ENCODE data around the gene EHMT2. TPM values are rescaled to one million over a fixed set of nuclear protein-coding genes. Genes with fewer than 3 reads are reported as not detected.

EHMT2 gene
- total RNA-seq, 1 experiment from 2014 or later: 68.3 TPM

GRCh38 chr6:31927242-31927862 is 29.9 kb upstream of the EHMT2 start, which contains the start of gene C2:
Gene C2, plus strand, starts transcription at chr6:31927717. Its CDS starts 36 bp downstream, at chr6:31927753.
- no peaks in the 10 kb centered on the region for H3K79me2 ChIP-seq (ENCODE audit: low read depth)
- no peak within 1 kb of the TSS for H2AFZ ChIP-seq
- H3K4me3 ChIP-seq: no peak within 1 kb of the TSS
- intact Hi-C loops (cut with micrococcal nuclease; ENCODE audit: unreplicated experiment): no loop called here
- H4K20me1 ChIP-seq (ENCODE audit: insufficient read depth): no peaks in the 10 kb centered on the region
- no peaks in the 10 kb centered on the region for H3K4me1 ChIP-seq (replicated peaks; ENCODE audit: insufficient read depth)
- no peaks in the 10 kb centered on the region for H3K36me3 ChIP-seq (ENCODE audit: low read depth)
- CTCF ChIA-PET: no interaction called here
- BruUV-seq (replicated peaks): no TSS peak
- H3K4me2 ChIP-seq: no peak within 1 kb of the TSS
- no peaks in the 10 kb centered on the region for H3K9me3 ChIP-seq (ENCODE audit: insufficient read depth, low read depth)
- no peaks in the 10 kb centered on the region for H3F3A ChIP-seq (ENCODE audit: insufficient read depth, low read depth)
- DNase-seq: no peak
- H3K9me2 ChIP-seq (ENCODE audit: insufficient read depth): no peaks in the 10 kb centered on the region
- H3K27me3 ChIP-seq (ENCODE audit: insufficient read depth, low read depth): no peaks in the 10 kb centered on the region
- TF ChIP-seq EZH2 (IDR thresholded peaks at IDR 0.05; ENCODE audit: low read depth) (no peak), CTCF (conservative IDR thresholded peaks at IDR 0.05) (no peak)
- H3K27ac ChIP-seq: no peak within 1 kb of the TSS
- POLR2A ChIA-PET (ENCODE audit: unreplicated experiment): no interaction called here

GRCh38 chr6:31922942-31923341 is 25.4 kb upstream of the EHMT2 start:
- BruUV-seq (replicated peaks): no TSS peak
- 0 out of 2 replicates have a peak, but pooled peaks cover 8% of the 10 kb centered on the region for H3F3A ChIP-seq (ENCODE audit: insufficient read depth, low read depth)
- no peaks in the 10 kb centered on the region for H3K27me3 ChIP-seq (ENCODE audit: insufficient read depth, low read depth)
- no peaks in the 10 kb centered on the region for H3K79me2 ChIP-seq (ENCODE audit: low read depth)
- ChIA-PET CTCF (no interaction called here), POLR2A (ENCODE audit: unreplicated experiment) (interaction anchor here (0.6 to 0.7 kb wide), 2 partner anchors 372 to 524 kb away, joined by 3 to 11 read pairs; no protein-coding TSS in a partner anchor)
- intact Hi-C loops (cut with micrococcal nuclease; ENCODE audit: unreplicated experiment): no loop called here
- no peak for TF ChIP-seq CTCF (conservative IDR thresholded peaks at IDR 0.05)
- TF ChIP-seq EZH2 (IDR thresholded peaks at IDR 0.05; ENCODE audit: low read depth): no peak
- H3K36me3 ChIP-seq (ENCODE audit: low read depth): no peaks in the 10 kb centered on the region
- no peak overlapping the region for H3K4me3 ChIP-seq
- H3K9me2 ChIP-seq (ENCODE audit: insufficient read depth): no peaks in the 10 kb centered on the region
- no peak for DNase-seq
- no peaks in the 10 kb centered on the region for H4K20me1 ChIP-seq (ENCODE audit: insufficient read depth)
- no peaks in the 10 kb centered on the region for H3K9me3 ChIP-seq (ENCODE audit: insufficient read depth, low read depth)
- H3K27ac ChIP-seq: no peak overlapping the region
- H3K4me2 ChIP-seq: no peak overlapping the region
- peaks cover 5% of the 10 kb centered on the region; the same call in 1 of the 2 replicates for H3K4me1 ChIP-seq (replicated peaks; ENCODE audit: insufficient read depth)
- H2AFZ ChIP-seq: no peak overlapping the region

GRCh38 chr6:31920811-31921210 is 23.3 kb upstream of the EHMT2 start:
- H3K36me3 ChIP-seq (ENCODE audit: low read depth): no peaks in the 10 kb centered on the region
- CTCF ChIA-PET: interaction anchor here (0.7 kb wide), 2 partner anchors 65 to 230 kb away, joined by 3 read pairs; no protein-coding TSS in a partner anchor

More at GRCh38 chr6:31920811-31921210, 23.3 kb upstream of the EHMT2 start:
- BruUV-seq (replicated peaks): no TSS peak
- intact Hi-C loops (cut with micrococcal nuclease; ENCODE audit: unreplicated experiment): no loop called here
- H3K4me3 ChIP-seq: no peak overlapping the region
- no peak for DNase-seq
- H4K20me1 ChIP-seq (ENCODE audit: insufficient read depth): no peaks in the 10 kb centered on the region
- no peaks in the 10 kb centered on the region for H3K27me3 ChIP-seq (ENCODE audit: insufficient read depth, low read depth)
- no peak overlapping the region for H3K4me2 ChIP-seq
- H3K79me2 ChIP-seq (ENCODE audit: low read depth): no peaks in the 10 kb centered on the region
- no peaks in the 10 kb centered on the region for H3K9me2 ChIP-seq (ENCODE audit: insufficient read depth)
- H3K27ac ChIP-seq: no peak overlapping the region
- no peaks in the 10 kb centered on the region for H3K9me3 ChIP-seq (ENCODE audit: insufficient read depth, low read depth)
- POLR2A ChIA-PET (ENCODE audit: unreplicated experiment): interaction anchor here (0.7 kb wide), 1 partner anchor 154 kb away, joined by 7 read pairs; no protein-coding TSS in a partner anchor
- H3K4me1 ChIP-seq (replicated peaks; ENCODE audit: insufficient read depth): peaks cover 5% of the 10 kb centered on the region; the same call in 1 of the 2 replicates
- 0 out of 2 replicates have a peak, but pooled peaks cover 8% of the 10 kb centered on the region for H3F3A ChIP-seq (ENCODE audit: insufficient read depth, low read depth)
- H2AFZ ChIP-seq: no peak overlapping the region
- no peak for TF ChIP-seq EZH2 (IDR thresholded peaks at IDR 0.05; ENCODE audit: low read depth)
- no peak for TF ChIP-seq CTCF (conservative IDR thresholded peaks at IDR 0.05)
